Measurements from ENCODE around the gene ETDA. TPM values are rescaled to one million over a fixed set of nuclear protein-coding genes. Genes with fewer than 3 reads are reported as not detected.

ETDA gene
- polyA plus RNA-seq, 1 experiment = not detected

GRCh38 chrX:135287266-135287823 is 35.5 kb downstream of the ETDA start:
- Histone ChIP-seq H3K4me3 (ENCODE audit: low read depth, low read length) (no peak overlapping the region), H3K27me3 (ENCODE audit: control insufficient read depth, insufficient read depth, low read length) (no peaks in the 10 kb centered on the region), H3K27ac (ENCODE audit: low read depth, low read length) (no peak overlapping the region), H3K9me3 (ENCODE audit: control insufficient read depth, insufficient read depth, low read length) (peaks cover 4% of the 10 kb centered on the region; the same call in 1 of the 2 replicates)
- ChIA-PET CTCF (no interaction called here), POLR2A (no interaction called here)
- no peak for DNase-seq (ENCODE audit: low read depth, low spot score)
- TF ChIP-seq, protein P1, sequence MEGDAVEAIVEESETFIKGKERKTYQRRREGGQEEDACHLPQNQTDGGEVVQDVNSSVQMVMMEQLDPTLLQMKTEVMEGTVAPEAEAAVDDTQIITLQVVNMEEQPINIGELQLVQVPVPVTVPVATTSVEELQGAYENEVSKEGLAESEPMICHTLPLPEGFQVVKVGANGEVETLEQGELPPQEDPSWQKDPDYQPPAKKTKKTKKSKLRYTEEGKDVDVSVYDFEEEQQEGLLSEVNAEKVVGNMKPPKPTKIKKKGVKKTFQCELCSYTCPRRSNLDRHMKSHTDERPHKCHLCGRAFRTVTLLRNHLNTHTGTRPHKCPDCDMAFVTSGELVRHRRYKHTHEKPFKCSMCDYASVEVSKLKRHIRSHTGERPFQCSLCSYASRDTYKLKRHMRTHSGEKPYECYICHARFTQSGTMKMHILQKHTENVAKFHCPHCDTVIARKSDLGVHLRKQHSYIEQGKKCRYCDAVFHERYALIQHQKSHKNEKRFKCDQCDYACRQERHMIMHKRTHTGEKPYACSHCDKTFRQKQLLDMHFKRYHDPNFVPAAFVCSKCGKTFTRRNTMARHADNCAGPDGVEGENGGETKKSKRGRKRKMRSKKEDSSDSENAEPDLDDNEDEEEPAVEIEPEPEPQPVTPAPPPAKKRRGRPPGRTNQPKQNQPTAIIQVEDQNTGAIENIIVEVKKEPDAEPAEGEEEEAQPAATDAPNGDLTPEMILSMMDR (IDR thresholded peaks at IDR 0.05; ENCODE audit: low read depth, low read length) = no peak

- CTCF ChIA-PET = interaction anchor here (0.7 kb wide), 1 partner anchor 32 kb away, joined by 4 read pairs; no protein-coding TSS in a partner anchor
- TF ChIP-seq, protein P1 (IDR thresholded peaks at IDR 0.05; ENCODE audit: low read depth, low read length) = peak; percentile 43
- Histone ChIP-seq H3K9me3 (ENCODE audit: control insufficient read depth, insufficient read depth, low read length) (no peaks in the 10 kb centered on the region), H3K4me3 (ENCODE audit: low read depth, low read length) (peak overlapping the region; percentile 46), H3K27ac (ENCODE audit: low read depth, low read length) (no peak overlapping the region), H3K27me3 (ENCODE audit: control insufficient read depth, insufficient read depth, low read length) (no peaks in the 10 kb centered on the region)
- peak; percentile 3 for DNase-seq (ENCODE audit: low read depth, low spot score)
- POLR2A ChIA-PET = no interaction called here
Measured at GRCh38 chrX:135295238-135295943, 43.5 kb downstream of the ETDA start.

DNA sequence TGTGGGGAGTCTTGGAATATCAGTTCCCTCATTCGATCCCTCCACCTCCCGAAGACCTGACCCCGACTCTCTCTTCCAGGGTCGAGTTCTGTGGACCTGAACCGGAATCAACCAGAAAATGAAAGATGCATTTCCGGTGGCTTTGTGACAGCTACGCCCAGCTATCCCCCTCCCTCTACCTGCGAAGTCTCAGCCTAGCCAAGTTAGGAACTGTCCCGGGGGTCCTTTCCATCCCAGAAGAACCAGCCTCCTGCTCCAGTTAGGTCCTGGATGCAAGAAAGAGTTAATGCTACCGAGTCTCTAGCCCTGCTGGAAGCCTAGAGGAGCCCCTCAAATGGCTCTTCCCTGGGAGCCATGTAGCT is 44.1 kb downstream of the ETDA start:
- Histone ChIP-seq H3K9me3 (ENCODE audit: control insufficient read depth, insufficient read depth, low read length) (no peaks in the 10 kb centered on the region), H3K4me3 (ENCODE audit: low read depth, low read length) (peak overlapping the region; percentile 46), H3K27me3 (ENCODE audit: control insufficient read depth, insufficient read depth, low read length) (no peaks in the 10 kb centered on the region), H3K27ac (ENCODE audit: low read depth, low read length) (no peak overlapping the region)
- no peak for DNase-seq (ENCODE audit: low read depth, low spot score)
- ChIA-PET POLR2A (no interaction called here), CTCF (no interaction called here)
- TF ChIP-seq, protein P1 (IDR thresholded peaks at IDR 0.05; ENCODE audit: low read depth, low read length) = no peak

DNA sequence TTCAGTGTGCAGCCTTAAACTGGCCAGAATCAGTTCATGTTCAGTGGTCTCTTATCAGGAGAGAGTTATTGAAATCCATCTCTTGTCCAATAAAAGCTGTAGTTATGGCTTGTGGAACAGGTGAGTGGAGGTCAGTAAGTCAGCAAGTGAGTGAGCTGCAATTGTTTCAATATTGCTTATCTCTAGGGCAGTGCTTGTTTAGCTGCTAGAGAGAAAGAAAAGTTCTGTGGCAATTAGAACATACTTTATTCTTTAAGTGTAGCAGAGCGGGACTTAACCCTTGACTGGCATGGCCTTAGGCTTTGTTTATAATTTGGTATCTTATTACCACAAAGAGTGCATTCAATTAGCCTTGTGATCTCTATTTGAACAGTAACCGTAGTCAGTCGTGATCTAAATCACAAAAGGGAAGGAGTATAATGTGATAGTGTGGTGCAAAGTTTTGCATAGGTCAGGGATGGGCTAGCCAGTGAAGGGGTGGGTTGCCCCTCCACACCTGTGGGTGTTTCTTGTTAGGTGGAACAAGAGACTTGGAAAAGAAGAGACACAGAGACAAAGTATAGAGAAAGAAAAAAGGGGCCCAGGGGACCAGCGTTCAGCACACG is 50.5 kb downstream of the ETDA start:
- CTCF ChIA-PET = no interaction called here
- H3K4me3 ChIP-seq (ENCODE audit: low read depth, low read length) = no peak overlapping the region
- TF ChIP-seq, protein P1 (IDR thresholded peaks at IDR 0.05; ENCODE audit: low read depth, low read length) = no peak
- POLR2A ChIA-PET = no interaction called here
- H3K27me3 ChIP-seq (ENCODE audit: control insufficient read depth, insufficient read depth, low read length) = no peaks in the 10 kb centered on the region
- no peaks in the 10 kb centered on the region for H3K9me3 ChIP-seq (ENCODE audit: control insufficient read depth, insufficient read depth, low read length)
- no peak for DNase-seq (ENCODE audit: low read depth, low spot score)
- H3K27ac ChIP-seq (ENCODE audit: low read depth, low read length) = no peak overlapping the region

Other genes with a start within 250 kb of the ETDA start
- 18.2 and 20.4 TPM in 2 replicates for gene RTL8B, start 229.5 kb upstream of the ETDA start, polyA plus RNA-seq (2011; rRNA removed)
- 190 and 251 TPM in 2 replicates for gene RTL8C, start 219.7 kb upstream of the ETDA start, polyA plus RNA-seq (2011; rRNA removed)
- gene RTL8A, start 199.9 kb upstream of the ETDA start, polyA plus RNA-seq (2011; rRNA removed) = 49.4 and 83.5 TPM in 2 replicates
- gene SMIM10L2B, start 153.3 kb upstream of the ETDA start, polyA plus RNA-seq (2011; rRNA removed) = 0.38 and 0.50 TPM in 2 replicates
- gene ETDB, start 131.5 kb upstream of the ETDA start, polyA plus RNA-seq (2011; rRNA removed) = not detected in 2 replicates
- gene CT55, start 80.7 kb upstream of the ETDA start, polyA plus RNA-seq (2011; rRNA removed) = not detected in 2 replicates
- not detected in 2 replicates for gene ETDC, start 57.4 kb downstream of the ETDA start, polyA plus RNA-seq (2011; rRNA removed)
- gene ZNF75D, start 92.0 kb downstream of the ETDA start, polyA plus RNA-seq (2011; rRNA removed) = 6.6 and 9.0 TPM in 2 replicates
- gene ZNF449, start 92.7 kb downstream of the ETDA start, polyA plus RNA-seq (2011; rRNA removed) = 6.5 and 7.4 TPM in 2 replicates
- 0.04 and 0.06 TPM in 2 replicates for gene SMIM10L2A, start 169.9 kb downstream of the ETDA start, polyA plus RNA-seq (2011; rRNA removed)

All from AG04450 (cell line).